ENCODE measurements around the gene PHACTR3. TPM values are rescaled to one million over a fixed set of nuclear protein-coding genes. Genes with fewer than 3 reads are reported as not detected.

PHACTR3 gene
- total RNA-seq, 8 experiments from 2014 or later = 0.18 to 44.8 (median 26.7) TPM

GRCh38 chr20:59806578-59806975, 202.2 kb downstream of the PHACTR3 start:
- in situ Hi-C loops (cut with MboI; ENCODE audit: low pct_unique_long_range_greater_than_20kb in 2 of 9, low sequenced_read_pairs in 9 of 9, unreplicated experiment in 9 of 9) = no loop called here
- Histone ChIP-seq H3K4me1 (replicated peaks in 1 of 2) (peaks cover 5 to 6% of the 10 kb centered on the region in 2 donors), H3K27ac (no peak overlapping the region), H3K4me3 (no peak overlapping the region)
- WGBS, 10 experiments = 50 to 100% (median 84%) methylated on average over 1 to 9 of the region's 10 CpGs; no CpG with 5 or more reads in 2 of the 10 experiments
- no peak for ATAC-seq (replicated peaks in 6 of 8)

DNA sequence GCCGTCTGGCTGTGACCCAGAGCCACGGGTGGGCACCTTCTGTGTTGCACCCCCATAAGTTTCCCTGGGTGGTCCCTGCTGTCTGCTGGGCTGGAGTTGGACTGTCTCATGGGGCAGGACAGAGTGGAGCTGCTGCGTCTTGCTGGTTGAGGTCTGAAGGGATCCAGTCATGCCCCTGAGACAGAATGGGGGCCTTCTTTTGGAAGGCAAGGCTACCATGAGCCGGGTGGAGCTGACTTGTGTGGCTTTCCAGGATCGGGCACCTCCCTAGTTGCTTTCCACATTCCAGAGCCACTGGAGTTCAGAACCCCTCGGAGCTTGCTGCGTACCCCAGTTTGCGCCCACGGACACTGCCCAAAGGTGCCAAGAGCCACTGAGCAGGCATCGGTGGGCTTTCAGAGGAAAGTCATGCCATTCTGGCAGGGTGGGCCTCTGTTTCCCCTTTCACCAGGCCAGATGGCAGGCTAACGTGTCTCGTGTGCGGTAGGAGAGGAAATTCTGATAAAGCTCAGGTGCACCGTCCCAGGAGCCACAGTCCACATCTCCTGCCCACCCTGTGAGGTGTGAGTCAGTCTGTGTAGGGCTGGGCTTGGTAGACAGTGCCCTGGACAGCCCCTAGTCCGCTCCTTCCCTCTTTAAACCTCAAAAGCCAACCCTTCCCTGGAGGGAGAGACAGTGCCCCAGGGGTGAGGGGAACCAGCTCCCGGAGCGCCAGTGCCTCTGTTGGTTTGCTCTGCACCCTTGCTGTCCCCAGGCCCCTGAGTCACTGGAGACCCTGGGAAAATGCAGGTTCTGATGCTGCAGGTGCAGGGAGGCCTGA, 203.8 kb downstream of the PHACTR3 start:
- WGBS, 10 experiments = 0 to 100% (median 70%) methylated on average over 1 to 4 of the region's 17 CpGs; no CpG with 5 or more reads in 2 of the 10 experiments
- Histone ChIP-seq H3K27ac (no peak overlapping the region), H3K4me1 (replicated peaks in 1 of 2) (peaks cover 5 to 6% of the 10 kb centered on the region in 2 donors), H3K4me3 (no peak overlapping the region)
- in situ Hi-C loops (cut with MboI; ENCODE audit: low pct_unique_long_range_greater_than_20kb in 2 of 9, low sequenced_read_pairs in 9 of 9, unreplicated experiment in 9 of 9) = no loop called here
- ATAC-seq (replicated peaks in 6 of 8) = no peak

- in situ Hi-C loops (cut with MboI; ENCODE audit: low pct_unique_long_range_greater_than_20kb in 2 of 9, low sequenced_read_pairs in 9 of 9, unreplicated experiment in 9 of 9) = no loop called here
Measured at GRCh38 chr20:59808729-59809381, 204.5 kb downstream of the PHACTR3 start.

DNA sequence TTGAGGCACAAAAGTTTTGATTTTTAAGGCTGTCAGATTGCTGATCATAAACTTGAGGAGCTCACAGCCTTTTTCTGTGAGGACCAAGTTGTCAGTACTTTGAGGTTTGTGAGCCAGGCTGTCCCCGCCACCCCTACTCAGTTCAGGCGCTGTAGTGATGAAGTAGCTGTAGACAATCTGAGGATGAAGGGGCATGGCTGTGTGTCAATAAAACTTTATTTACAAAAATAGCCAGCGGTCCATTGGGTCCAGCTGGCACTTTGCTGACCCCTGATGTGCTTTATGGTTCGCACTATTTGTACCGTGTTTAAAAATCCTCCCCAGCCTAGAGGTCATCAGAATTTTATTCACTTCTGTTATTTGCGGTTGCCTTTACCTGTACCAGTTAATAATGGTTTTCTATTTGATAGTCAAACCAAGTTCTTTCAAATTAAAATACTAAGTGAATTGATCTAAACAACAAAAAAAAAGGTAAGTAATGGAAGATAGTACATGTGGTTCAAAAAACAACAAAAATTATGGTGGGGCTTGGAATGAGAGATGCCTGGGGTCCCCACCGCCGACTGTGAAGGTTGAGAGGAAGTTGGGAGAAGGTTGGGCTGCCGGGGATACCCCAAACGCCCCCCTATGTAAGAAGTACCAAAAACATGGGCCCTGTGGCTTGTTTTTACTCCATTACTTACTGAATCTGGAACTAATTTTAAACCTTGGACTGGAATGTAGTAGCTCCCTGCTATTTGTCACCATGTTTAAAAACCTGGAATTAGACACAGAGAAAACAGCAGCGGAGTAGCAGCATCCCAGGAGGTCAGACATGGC, 205.5 kb downstream of the PHACTR3 start:
- H3K4me3 ChIP-seq = no peak overlapping the region

More at GRCh38 chr20:59808729-59809381, 204.5 kb downstream of the PHACTR3 start:
- ATAC-seq (replicated peaks in 6 of 8) = no peak
- WGBS, 10 experiments = 33 to 100% (median 90%) methylated on average over 2 to 14 of the region's 29 CpGs; no CpG with 5 or more reads in 1 of the 10 experiments
- H3K27ac ChIP-seq = no peak overlapping the region
- H3K4me3 ChIP-seq = no peak overlapping the region
- peaks cover 5 to 6% of the 10 kb centered on the region in 2 donors for H3K4me1 ChIP-seq (replicated peaks in 1 of 2)

DNA sequence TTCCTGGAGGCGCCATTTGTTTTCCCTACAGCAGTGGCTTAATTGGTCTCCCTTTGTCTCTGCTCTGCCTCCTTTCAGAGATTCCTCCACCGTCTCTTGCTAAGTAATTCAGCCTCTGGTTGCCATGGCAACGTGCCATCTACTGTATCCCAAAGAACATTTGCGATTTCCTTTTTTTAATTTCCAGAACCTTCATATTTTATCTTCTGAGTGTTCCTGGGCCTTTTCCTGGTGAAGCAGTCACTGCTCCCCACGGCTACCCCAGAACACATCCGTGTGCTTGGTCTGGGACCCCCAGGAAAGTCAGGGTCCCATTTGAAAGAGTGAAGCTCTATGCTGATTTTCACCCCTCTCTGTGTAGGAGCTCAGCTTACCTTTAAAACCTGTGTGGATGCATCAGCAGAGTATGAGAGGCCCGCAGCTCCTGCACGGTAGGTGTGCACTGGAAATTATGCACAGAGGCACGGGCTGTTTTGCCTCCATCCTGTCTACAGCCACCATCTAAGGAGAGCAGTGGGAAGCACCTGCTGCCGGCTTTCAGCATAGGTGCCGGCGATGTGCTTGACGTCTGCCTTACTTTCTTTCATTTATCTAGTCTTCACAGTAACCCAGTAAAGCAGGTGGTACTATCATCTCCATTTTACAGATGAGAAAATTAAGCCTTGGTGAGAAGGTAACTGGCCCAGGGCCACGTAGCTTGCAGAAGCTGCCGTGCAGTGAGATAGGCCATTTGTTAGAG, 206.3 kb downstream of the PHACTR3 start:
- peaks cover 5 to 6% of the 10 kb centered on the region in 2 donors for H3K4me1 ChIP-seq (replicated peaks in 1 of 2)
- in situ Hi-C loops (cut with MboI; ENCODE audit: low pct_unique_long_range_greater_than_20kb in 2 of 9, low sequenced_read_pairs in 9 of 9, unreplicated experiment in 9 of 9) = no loop called here
- peak in 3 of 8 experiments; percentile 43 to 65 (median 65) for ATAC-seq (replicated peaks in 6 of 8)
- no peak overlapping the region for H3K4me3 ChIP-seq
- H3K27ac ChIP-seq = no peak overlapping the region
- WGBS, 10 experiments = 16 to 100% (median 49%) methylated on average over 2 to 10 of the region's 15 CpGs; no CpG with 5 or more reads in 1 of the 10 experiments

More for the DNA sequence above, 205.5 kb downstream of the PHACTR3 start:
- no peak for ATAC-seq (replicated peaks in 6 of 8)
- no peak overlapping the region for H3K27ac ChIP-seq
- H3K4me1 ChIP-seq (replicated peaks in 1 of 2) = peaks cover 5 to 6% of the 10 kb centered on the region in 2 donors
- in situ Hi-C loops (cut with MboI; ENCODE audit: low pct_unique_long_range_greater_than_20kb in 2 of 9, low sequenced_read_pairs in 9 of 9, unreplicated experiment in 9 of 9) = no loop called here
- 34 to 100% (median 74%) methylated on average over 2 to 10 of the region's 11 CpGs for WGBS, 10 experiments

DNA sequence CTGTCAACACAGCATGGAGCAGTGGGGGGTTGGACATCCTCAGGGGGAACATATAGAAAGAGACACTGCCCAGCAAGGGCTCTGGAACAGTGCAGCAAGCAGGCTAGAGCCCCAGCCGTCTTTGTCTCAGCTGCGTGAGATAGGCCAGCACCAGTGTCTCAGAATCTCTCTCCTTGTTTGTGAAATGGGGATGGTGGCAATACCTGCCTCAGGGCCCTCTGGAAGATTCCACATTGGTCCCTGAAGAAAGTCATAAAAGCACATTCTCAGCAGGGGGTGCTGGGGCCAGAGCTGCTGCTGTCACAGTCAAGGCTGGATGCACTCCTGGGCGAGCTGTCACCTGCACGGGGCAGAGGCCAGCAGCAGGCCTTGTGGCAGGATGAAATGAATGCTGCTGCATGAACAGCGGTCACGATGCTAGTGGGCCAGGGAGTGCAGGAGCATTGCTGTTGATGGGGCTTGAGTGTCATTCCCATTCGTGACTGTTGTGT, 207.4 kb downstream of the PHACTR3 start:
- in situ Hi-C loops (cut with MboI; ENCODE audit: low pct_unique_long_range_greater_than_20kb in 2 of 9, low sequenced_read_pairs in 9 of 9, unreplicated experiment in 9 of 9) = no loop called here
- Histone ChIP-seq H3K4me3 (no peak overlapping the region), H3K4me1 (replicated peaks in 1 of 2) (peaks cover 5 to 6% of the 10 kb centered on the region in 2 donors), H3K27ac (no peak overlapping the region)
- 13 to 84% (median 48%) methylated on average over 3 to 4 of the region's 7 CpGs; no CpG with 5 or more reads in 6 of the 10 experiments for WGBS, 10 experiments
- peak in 4 of 8 experiments; percentile 21 to 49 (median 30) for ATAC-seq (replicated peaks in 6 of 8)

DNA sequence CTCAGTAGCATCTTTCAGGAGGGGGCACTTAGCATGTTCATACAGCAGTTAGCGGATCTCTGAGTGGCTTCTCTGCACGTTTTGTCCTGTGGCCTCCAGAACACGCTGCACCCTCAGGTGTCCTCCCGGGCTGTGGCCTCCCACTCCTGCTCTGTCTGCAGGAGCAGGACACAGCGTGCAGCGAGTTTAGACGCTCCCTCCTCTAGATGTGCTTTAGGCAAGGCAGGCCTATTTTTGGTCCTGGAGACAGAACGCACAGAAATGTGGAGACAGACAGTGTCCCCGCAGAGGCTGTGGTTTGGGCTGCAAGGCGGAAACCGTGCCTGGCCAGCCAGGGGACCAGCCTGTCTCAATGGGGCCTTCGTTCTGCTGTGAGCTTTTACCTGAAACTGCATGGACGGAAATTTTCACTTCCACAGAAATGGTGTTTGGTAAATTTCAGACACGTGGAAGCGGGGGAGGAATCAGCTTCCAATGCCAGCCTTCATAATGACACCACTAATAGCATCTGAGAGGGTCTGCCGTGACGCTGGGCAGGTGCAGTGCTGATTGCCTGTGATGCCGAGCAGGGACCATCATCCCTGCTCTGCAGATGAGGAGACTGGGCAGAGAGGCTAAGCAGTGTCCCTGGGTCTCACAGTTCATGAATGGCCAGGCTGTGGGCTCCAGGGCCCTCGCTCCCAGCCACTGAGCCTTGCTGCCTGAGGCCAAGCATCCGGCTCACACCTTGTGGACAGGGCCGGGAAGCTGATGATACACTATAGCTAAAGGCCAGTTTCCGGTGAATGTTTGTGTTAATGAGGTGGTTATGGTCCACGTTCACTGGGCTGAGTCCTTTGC, 208.2 kb downstream of the PHACTR3 start:
- H3K4me1 ChIP-seq (replicated peaks in 1 of 2) = peaks cover 5 to 6% of the 10 kb centered on the region in 2 donors
- WGBS, 10 experiments = 33 to 97% (median 87%) methylated on average over 3 to 15 of the region's 23 CpGs; no CpG with 5 or more reads in 4 of the 10 experiments
- peak in 2 of 8 experiments; percentile 8 to 21 for ATAC-seq (replicated peaks in 6 of 8)

DNA sequence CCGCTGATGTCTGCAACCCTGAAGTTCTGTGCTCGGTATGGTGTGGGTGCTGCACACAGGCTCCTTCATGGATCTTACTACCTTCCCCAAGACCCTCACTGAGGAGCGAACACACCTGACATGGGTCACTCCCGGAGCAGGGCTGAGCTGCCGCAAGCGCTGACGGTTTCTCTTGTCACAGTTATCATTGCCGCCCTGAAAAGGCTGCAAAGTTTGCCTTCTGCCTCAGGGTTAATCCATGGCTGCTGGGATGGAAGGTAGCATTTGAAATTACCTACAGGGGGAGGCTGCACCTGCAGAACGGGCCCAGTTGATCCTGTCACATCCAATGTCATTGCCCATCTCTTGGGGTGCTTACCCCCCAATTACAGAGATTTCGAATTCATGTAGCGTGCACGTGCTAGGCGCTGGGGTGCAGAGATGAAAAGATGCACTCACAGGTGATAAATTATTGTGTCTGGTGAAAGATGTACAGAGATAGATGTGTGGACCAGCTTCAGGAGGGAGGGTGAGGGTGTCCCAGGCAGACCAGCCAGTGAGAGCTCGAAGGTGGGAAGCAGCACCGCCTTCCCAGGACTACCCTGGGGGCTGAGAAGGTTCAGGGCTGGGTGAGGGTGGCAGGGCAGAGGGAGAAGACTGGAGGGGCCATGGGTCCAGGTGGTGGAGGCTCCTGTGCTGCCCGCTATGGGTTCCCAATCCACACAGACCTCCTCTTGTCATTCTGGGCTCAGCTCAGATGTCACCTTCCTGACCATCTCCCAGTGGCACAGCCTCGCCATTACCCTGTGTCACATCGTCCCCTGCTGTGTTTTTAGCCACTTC, 209.0 kb downstream of the PHACTR3 start:
- H3K27ac ChIP-seq = no peak overlapping the region
- ATAC-seq (replicated peaks in 6 of 8) = no peak
- H3K4me1 ChIP-seq (replicated peaks in 1 of 2) = peaks cover 5 to 6% of the 10 kb centered on the region in 2 donors
- in situ Hi-C loops (cut with MboI; ENCODE audit: low pct_unique_long_range_greater_than_20kb in 2 of 9, low sequenced_read_pairs in 9 of 9, unreplicated experiment in 9 of 9) = no loop called here
- WGBS, 10 experiments = 20 to 100% (median 91%) methylated on average over 1 to 8 of the region's 18 CpGs; no CpG with 5 or more reads in 3 of the 10 experiments
- H3K4me3 ChIP-seq = no peak overlapping the region

More for the DNA sequence above, 208.2 kb downstream of the PHACTR3 start:
- Histone ChIP-seq H3K4me3 (no peak overlapping the region), H3K27ac (no peak overlapping the region)
- in situ Hi-C loops (cut with MboI; ENCODE audit: low pct_unique_long_range_greater_than_20kb in 2 of 9, low sequenced_read_pairs in 9 of 9, unreplicated experiment in 9 of 9) = no loop called here

DNA sequence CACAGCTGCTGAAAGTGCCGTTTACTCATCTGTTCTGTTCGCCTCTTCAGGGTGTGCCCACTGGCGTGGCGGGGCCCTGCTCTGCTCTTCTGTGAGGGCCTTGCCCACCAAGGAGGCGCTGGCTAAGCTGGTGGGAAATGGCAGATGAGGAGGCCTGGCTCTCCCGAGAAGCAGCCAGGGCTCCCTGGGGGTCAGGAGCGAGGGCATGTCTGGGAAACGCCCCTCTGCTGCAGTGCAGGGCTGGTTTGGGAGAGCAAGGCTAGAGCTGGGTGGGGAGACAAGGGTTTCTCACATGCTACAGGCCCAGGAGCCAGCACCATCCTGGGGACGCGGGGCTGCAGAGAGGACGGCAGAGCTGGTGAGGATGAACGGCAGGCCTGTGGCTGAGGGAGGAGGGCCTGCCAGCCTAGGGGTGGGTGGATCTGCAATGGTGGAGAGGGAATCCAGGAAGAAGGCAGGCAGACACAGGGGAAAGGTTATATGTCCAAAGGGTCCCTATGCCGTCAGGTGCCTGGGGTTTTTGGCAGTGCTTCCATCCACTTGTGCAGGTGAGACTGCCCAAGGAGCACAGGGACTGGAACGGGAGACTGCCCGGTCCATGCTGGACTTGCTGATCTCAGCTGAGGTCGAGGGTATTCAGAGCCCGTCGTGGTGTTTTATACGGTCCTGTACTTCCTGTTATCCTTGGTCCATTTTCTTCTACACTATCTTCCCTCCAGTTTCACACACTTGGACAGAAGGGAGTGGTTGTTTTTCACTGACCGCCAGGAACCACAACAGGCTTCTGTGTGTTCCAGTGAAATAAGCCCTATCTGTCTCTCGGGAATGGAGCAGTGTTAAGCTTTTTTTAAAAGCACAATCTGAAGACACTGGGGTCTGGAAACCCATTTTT, 209.9 kb downstream of the PHACTR3 start:
- no peak for ATAC-seq (replicated peaks in 6 of 8)
- 36 to 88% (median 80%) methylated on average over 1 to 16 of the region's 21 CpGs; no CpG with 5 or more reads in 1 of the 10 experiments for WGBS, 10 experiments
- no peak overlapping the region for H3K27ac ChIP-seq
- in situ Hi-C loops (cut with MboI; ENCODE audit: low pct_unique_long_range_greater_than_20kb in 2 of 9, low sequenced_read_pairs in 9 of 9, unreplicated experiment in 9 of 9) = no loop called here
- no peak overlapping the region for H3K4me3 ChIP-seq
- peaks cover 5 to 6% of the 10 kb centered on the region in 2 donors for H3K4me1 ChIP-seq (replicated peaks in 1 of 2)

GRCh38 chr20:59814840-59815340, 210.6 kb downstream of the PHACTR3 start:
- H3K4me1 ChIP-seq (replicated peaks in 1 of 2) = peaks cover 5 to 7% of the 10 kb centered on the region in 2 donors
- in situ Hi-C loops (cut with MboI; ENCODE audit: low pct_unique_long_range_greater_than_20kb in 2 of 9, low sequenced_read_pairs in 9 of 9, unreplicated experiment in 9 of 9) = no loop called here
- no peak overlapping the region for H3K4me3 ChIP-seq
- H3K27ac ChIP-seq = no peak overlapping the region
- ATAC-seq (replicated peaks in 6 of 8) = no peak
- 0 to 100% (median 75%) methylated on average over 1 to 6 of the region's 8 CpGs; no CpG with 5 or more reads in 2 of the 10 experiments for WGBS, 10 experiments

Data from motor neuron (in vitro differentiated cells).